Measurements from ENCODE around the gene KCNIP4. TPM values are rescaled to one million over a fixed set of nuclear protein-coding genes. Genes with fewer than 3 reads are reported as not detected.

KCNIP4 gene
- total and polyA plus RNA-seq, 10 donors = not detected

GRCh38 chr4:20883677-20884076 is 1064.9 kb downstream of the KCNIP4 start:
- intact Hi-C loops (cut with DNase I; ENCODE audit: low total_unique reads) = no loop called here
- no peak for DNase-seq
- no peak overlapping the region for H3K4me3 ChIP-seq
- H3K4me1 ChIP-seq = no peaks in the 10 kb centered on the region
- TF ChIP-seq POLR2A (IDR thresholded peaks at IDR 0.05) (no peak), CTCF (IDR thresholded peaks at IDR 0.05 in 8 of 11, conservative IDR thresholded peaks at IDR 0.05 in 3 of 11) (no peak), POLR2AphosphoS5 (IDR thresholded peaks at IDR 0.05) (no peak)
- H3K27ac ChIP-seq = no peak overlapping the region
- H3K9me3 ChIP-seq = peaks cover 0 to 9% (median 0%) of the 10 kb centered on the region in 8 donors
- WGBS, 5 donors = 84 to 93% (median 91%) methylated on average over 3 of the region's 3 CpGs
- no peaks in the 10 kb centered on the region for H3K27me3 ChIP-seq (replicated peaks in 1 of 7)
- no peaks in the 10 kb centered on the region for H3K36me3 ChIP-seq

GRCh38 chr4:20883231-20883630 is 1065.3 kb downstream of the KCNIP4 start:
- Histone ChIP-seq H3K27ac (no peak overlapping the region), H3K4me3 (no peak overlapping the region), H3K9me3 (peaks cover 0 to 9% (median 0%) of the 10 kb centered on the region in 8 donors), H3K27me3 (replicated peaks in 1 of 7) (no peaks in the 10 kb centered on the region), H3K4me1 (no peaks in the 10 kb centered on the region), H3K36me3 (no peaks in the 10 kb centered on the region)
- TF ChIP-seq POLR2AphosphoS5 (IDR thresholded peaks at IDR 0.05) (no peak), POLR2A (IDR thresholded peaks at IDR 0.05) (no peak), CTCF (IDR thresholded peaks at IDR 0.05 in 8 of 11, conservative IDR thresholded peaks at IDR 0.05 in 3 of 11) (no peak)
- DNase-seq = no peak
- 75 to 89% (median 77%) methylated on average over 5 of the region's 5 CpGs for WGBS, 5 donors
- intact Hi-C loops (cut with DNase I; ENCODE audit: low total_unique reads) = no loop called here

DNA sequence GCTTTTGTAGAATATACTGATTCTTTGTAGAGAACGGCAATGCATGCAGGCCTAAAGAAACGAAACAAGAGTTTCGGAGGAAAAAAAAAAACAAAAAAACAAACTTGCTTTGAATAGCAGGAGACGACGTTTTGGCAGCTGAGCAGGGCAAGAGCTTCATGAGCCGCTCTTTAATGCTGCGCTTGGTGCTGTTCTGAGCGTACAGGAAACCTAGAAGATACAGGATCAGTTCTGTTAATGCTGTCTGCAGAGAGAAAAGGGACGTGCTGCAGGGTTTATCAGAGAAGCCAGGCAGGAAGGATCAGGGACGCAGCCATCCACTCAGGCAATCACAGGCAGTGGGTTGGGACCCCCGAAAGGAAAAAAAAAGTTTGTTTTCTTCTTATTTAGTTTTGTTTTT is 1066.1 kb downstream of the KCNIP4 start:
- Histone ChIP-seq H3K27ac (no peak overlapping the region), H3K4me1 (no peaks in the 10 kb centered on the region), H3K36me3 (no peaks in the 10 kb centered on the region), H3K4me3 (no peak overlapping the region), H3K27me3 (replicated peaks in 1 of 7) (no peaks in the 10 kb centered on the region), H3K9me3 (peaks cover 0 to 9% (median 0%) of the 10 kb centered on the region in 8 donors)
- TF ChIP-seq POLR2A (IDR thresholded peaks at IDR 0.05) (no peak), POLR2AphosphoS5 (IDR thresholded peaks at IDR 0.05) (no peak)
- no peak for DNase-seq
- WGBS, 5 donors = 58 to 63% (median 63%) methylated on average over 11 of the region's 11 CpGs
- intact Hi-C loops (cut with DNase I; ENCODE audit: low total_unique reads) = no loop called here

- H3K4me1 ChIP-seq = no peaks in the 10 kb centered on the region
- no peak overlapping the region for H3K4me3 ChIP-seq
- peaks cover 0 to 7% (median 0%) of the 10 kb centered on the region in 8 donors for H3K9me3 ChIP-seq
- no peak overlapping the region for H3K27ac ChIP-seq
- H3K36me3 ChIP-seq = no peaks in the 10 kb centered on the region
- intact Hi-C loops (cut with DNase I; ENCODE audit: low total_unique reads) = no loop called here
- WGBS, 5 donors = 76 to 89% (median 78%) methylated on average over 2 of the region's 2 CpGs
- DNase-seq = no peak
- no peaks in the 10 kb centered on the region for H3K27me3 ChIP-seq (replicated peaks in 1 of 7)
- no peak for TF ChIP-seq POLR2AphosphoS5 (IDR thresholded peaks at IDR 0.05)
- TF ChIP-seq POLR2A (IDR thresholded peaks at IDR 0.05) = no peak
- TF ChIP-seq CTCF (IDR thresholded peaks at IDR 0.05 in 8 of 11, conservative IDR thresholded peaks at IDR 0.05 in 3 of 11) = no peak
These were observed 1066.9 kb downstream of the KCNIP4 start for GRCh38 chr4:20881658-20882057.

DNA sequence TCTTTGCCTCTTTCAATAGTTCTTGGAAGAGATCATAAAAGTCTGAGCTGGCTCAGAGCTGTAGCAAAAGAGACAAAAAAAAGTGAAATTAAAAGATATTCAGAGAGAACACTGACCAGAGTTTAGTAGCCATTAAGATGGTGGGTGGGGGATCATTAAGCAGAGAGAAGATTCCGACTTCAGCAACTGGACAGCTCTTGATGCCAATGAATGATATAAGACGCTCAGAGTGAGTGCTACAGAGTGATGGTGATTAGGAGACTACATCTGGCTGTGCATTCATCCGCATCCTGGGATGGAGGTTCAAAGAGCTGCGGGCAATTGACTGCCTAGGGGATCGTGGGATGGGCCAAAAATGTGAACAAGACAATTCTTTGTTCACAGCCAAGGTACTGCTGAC is 1069.8 kb downstream of the KCNIP4 start:
- 68 to 80% (median 78%) methylated on average over 5 of the region's 5 CpGs for WGBS, 5 donors
- no peaks in the 10 kb centered on the region for H3K9me3 ChIP-seq
- H3K27me3 ChIP-seq (replicated peaks in 1 of 7) = no peaks in the 10 kb centered on the region
- H3K27ac ChIP-seq = no peak overlapping the region
- intact Hi-C loops (cut with DNase I; ENCODE audit: low total_unique reads) = no loop called here
- H3K36me3 ChIP-seq = no peaks in the 10 kb centered on the region
- no peak overlapping the region for H3K4me3 ChIP-seq
- TF ChIP-seq POLR2AphosphoS5 (IDR thresholded peaks at IDR 0.05) (no peak), POLR2A (IDR thresholded peaks at IDR 0.05) (no peak), CTCF (IDR thresholded peaks at IDR 0.05 in 8 of 11, conservative IDR thresholded peaks at IDR 0.05 in 3 of 11) (no peak)
- H3K4me1 ChIP-seq = no peaks in the 10 kb centered on the region
- DNase-seq = no peak
